HG02642 (cell line): Measurements from ENCODE around the gene ADSL.

Experiments
- ATAC-seq: cut with Tn5 transposase; IDR thresholded peaks from one replicate; pipeline ENCODE4 v1.9.1; 2021; ENCODE audit warnings: mild to moderate bottlenecking; ENCODE audit not compliant: unreplicated experiment, poor library complexity

ADSL gene

DNA sequence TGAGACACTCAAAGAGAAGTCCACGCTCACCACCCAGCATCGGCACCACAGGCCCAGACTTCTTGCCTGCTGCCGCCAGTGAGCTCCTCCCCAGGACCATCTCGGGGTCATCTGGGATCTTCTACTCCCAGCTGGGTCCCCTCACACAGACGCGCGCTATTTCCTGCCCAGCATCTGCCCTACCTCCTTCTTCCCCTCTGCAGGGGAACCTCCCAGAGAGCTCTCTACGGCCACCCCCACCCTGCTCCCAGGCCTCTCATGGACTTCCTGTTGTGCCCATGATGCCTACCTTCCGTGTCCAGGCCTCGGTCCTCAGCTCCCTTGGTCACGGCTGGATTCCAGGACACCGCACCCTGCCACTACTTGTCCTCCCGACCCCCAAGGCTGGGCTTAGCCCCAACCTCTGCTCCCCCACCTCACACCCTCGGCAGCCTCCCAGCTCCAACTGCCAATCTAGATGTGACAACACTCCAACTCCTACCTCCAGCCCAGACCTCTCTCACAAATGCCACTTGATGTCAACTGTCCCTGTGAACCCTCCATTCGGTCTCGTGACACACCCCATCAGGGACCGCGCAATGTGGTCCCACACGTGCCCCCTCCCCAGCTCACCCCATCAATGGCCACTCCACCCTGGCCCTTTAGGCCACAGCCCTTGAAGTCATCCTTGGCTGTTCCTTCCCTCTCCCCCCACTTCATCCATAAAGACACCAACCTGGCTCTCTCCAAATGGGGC lies 69.4 kb downstream of the ADSL start:
- ATAC-seq, result no peak

GRCh38 chr22:40416267-40416570 lies 69.9 kb downstream of the ADSL start:
- no peak for ATAC-seq

DNA sequence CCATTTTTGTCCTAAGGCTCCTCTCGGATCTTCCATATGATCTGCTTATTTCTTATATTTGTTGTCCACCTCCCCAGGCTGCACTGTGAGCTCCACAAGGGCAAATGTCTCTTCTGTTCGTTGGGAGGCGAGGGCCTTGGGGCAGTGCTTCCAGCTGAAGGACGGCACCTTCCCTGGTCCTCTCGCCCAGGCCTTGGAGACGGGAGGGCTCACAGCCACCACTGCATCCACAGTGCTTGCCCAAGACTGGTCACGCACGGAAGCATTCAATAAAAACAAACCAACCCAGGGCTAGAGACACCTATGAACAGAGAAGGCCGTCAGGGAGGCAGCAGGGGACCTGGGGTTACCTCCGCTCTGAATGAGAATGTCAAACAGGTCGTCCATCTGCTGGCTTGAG lies 70.3 kb downstream of the ADSL start:
- no peak for ATAC-seq

- no peak for ATAC-seq
Observed at GRCh38 chr22:40417041-40417440, 70.7 kb downstream of the ADSL start.

- ATAC-seq, result no peak
Observed at GRCh38 chr22:40417881-40418280, 71.6 kb downstream of the ADSL start.

GRCh38 chr22:40418366-40419201 lies 72.3 kb downstream of the ADSL start:
- ATAC-seq, result no peak

DNA sequence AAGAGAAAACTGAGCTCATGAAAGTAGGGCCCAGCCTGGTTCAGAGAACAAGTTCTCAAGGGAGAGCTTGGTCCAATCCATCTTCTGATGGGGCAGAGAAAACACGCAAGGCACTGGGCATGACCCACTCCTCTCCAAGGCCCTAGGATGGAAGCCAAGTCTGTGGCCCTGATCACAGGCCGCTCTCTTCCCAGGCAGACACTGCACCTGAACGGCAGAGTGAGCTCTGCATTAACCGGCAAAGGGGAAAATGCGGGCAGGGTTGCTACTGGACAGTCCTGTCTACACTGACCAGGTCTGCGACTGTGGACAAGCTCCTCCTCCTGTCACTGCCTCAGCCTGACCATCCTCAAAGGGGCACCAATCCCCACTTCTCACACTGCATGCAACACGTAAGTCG lies 73.4 kb downstream of the ADSL start:
- ATAC-seq, result no peak

GRCh38 chr22:40420341-40421081 lies 74.2 kb downstream of the ADSL start:
- ATAC-seq, result no peak

- ATAC-seq, result no peak
Observed at GRCh38 chr22:40421082-40421350, 74.7 kb downstream of the ADSL start.

DNA sequence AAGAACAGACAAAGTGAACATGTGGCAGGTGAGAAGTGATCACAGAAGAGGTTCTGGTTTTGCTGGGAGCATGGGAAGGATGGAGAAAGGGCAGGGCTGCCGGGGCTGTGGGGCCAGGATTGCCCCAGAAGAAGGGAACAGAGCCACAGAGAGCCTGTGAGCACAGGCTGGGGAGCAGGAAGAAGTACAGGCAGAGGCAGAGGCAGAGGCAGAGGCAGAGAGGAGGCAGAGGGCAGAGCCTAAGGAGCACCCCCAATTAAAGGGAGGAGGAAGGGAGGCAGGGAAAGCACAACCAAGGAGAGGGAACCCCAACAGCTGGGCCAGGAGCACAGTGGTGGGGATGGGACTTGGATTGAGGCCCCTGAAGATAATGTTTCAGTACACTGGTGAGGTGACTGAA lies 75.6 kb downstream of the ADSL start:
- ATAC-seq, result no peak

GRCh38 chr22:40422558-40423309 lies 76.4 kb downstream of the ADSL start:
- ATAC-seq, result no peak

DNA sequence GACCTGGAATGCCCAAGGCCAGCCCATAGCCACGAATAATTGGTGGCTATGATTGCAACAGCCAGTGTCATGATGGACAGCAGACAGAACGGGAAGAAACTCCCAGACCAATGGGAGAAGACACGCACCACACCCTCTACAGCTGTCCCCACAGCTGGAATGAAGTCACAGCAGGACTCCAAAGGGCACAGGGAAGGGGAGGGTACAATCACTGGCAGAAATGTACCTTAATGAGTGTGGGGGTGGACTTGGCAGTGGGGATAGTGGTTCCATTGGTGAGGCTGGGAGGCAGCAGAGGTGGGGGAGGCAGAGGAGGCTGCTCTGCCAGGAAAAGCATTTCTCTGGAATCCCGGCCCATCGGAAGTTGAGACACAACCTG lies 77.0 kb downstream of the ADSL start:
- ATAC-seq, result no peak

GRCh38 chr22:40423882-40424640 lies 77.8 kb downstream of the ADSL start:
- ATAC-seq, result no peak

- no peak for ATAC-seq
Observed at GRCh38 chr22:40425082-40425481, 78.8 kb downstream of the ADSL start.

- ATAC-seq, result no peak
Observed at GRCh38 chr22:40426594-40427333, 80.5 kb downstream of the ADSL start.

DNA sequence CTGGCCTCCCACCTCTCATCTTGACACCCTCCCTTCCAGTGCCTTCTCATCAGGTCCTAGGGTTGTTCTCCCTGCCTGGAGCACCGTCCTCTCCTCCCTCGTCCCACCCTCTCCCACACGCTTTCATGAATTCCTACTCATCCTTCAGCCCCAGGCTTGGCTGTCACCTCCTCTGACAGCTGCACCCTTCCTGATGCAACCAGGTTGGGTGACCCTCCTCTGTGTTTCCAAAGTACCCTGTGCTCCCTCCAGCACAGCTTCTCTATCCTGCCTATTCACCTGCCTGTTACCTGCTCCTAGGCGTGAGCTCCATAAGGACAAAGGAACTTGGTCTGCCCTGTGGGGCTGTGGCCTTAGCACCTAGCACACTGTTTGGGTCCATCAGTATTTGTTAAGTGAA lies 82.5 kb downstream of the ADSL start:
- ATAC-seq, result no peak

DNA sequence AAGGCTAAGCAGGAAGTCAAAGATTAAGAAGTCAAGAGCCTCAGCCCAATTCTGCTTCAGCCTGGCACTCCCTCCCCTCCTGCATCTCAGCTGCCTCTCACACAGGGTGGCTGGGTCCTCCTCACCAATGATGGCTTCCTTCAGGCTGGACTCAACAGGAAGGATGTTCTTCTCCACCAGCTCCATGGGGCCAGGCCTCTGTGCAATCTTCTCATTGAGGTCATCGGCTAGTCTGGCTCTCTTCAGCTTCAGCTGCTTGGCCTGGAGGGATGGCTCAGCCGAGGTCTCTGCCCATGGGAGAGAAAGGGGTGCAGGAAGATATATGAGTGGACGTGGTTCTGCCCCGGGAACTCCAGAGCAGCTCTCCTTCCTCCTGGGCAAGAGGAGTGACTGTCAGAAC lies 83.2 kb downstream of the ADSL start:
- no peak for ATAC-seq

DNA sequence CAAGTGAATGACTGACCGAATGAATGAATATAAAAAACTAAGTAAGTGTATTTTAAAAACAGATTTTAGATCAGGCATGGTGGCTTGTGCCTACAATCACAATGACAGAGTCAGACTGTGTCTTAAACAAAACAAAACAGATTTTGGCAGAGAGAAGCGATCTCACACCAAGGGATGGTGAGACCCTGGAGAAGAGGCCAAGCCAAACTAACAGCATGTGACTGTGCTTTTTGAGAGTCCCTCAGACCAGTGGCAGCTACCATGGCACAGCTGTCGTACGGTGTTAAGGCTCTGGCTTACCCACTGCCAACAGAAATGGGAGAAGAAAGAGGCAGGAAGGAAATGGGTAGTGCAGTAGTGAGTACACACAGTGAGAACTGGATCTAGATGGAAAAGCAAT lies 84.7 kb downstream of the ADSL start:
- no peak for ATAC-seq

DNA sequence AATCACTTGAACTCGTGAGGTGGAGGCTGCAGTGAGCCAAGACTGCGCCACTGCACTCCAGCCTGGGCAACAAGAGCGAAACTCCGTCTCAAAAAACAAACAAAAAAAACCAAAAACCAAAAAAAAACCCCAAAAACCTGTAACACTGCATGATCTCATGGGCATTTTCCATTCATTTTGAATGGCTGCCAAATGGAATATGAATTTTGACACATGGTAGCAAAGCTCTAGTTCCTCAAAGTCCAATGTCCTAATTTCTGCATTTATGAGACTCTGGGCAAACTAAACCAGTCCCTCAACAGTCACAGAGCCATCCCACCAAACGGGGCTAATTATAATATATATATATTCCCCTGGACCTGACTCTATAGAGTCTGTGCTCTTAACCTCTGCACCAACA lies 85.9 kb downstream of the ADSL start:
- no peak for ATAC-seq

DNA sequence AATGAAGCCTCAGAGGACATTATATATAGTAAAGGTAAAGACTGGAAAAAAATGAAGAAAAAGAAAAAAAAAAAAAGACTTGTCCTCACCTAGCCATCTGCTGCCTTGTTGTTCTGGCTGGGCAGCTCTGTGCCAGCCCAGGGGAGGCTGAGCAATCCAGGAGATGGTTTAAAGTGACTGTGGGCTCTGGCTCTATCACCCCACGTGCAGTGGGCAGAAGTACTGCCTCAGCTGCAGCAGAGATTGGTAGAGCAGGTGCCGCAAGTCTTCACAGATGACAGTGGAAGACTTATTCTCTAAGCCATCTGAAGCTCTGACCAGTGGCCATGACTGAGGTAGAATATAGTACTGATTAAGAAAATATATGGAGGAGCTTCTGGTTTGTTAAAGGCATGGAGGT lies 86.3 kb downstream of the ADSL start:
- no peak for ATAC-seq
